Liver (tissue), 3 donors: ENCODE results near the gene KIR3DL2.

Source experiments
- EGR1 ChIP-seq, 2 donors: IDR thresholded peaks; 2 replicates each; pipeline ENCODE4 v1.6.1; 2016 to 2018; ENCODE audit warnings: antibody characterized with exemption in 2 of 2, low read depth in 2 of 2
- FOXA1 ChIP-seq: IDR thresholded peaks from 2 replicates; pipeline ENCODE4 v1.6.1; 2016; ENCODE audit warnings: antibody characterized with exemption
- HNF4G ChIP-seq: IDR thresholded peaks from 2 replicates; pipeline ENCODE4 v1.6.1; 2016; ENCODE audit warnings: antibody characterized with exemption
- JUND ChIP-seq, 2 donors: IDR thresholded peaks; 2 replicates each; pipeline ENCODE4 v1.6.1; 2016; ENCODE audit warnings: antibody characterized with exemption in 2 of 2
- RAD21 ChIP-seq, 2 donors: IDR thresholded peaks; 2 replicates each; pipeline ENCODE4 v1.6.1; 2016; ENCODE audit warnings: antibody characterized with exemption in 2 of 2, mild to moderate bottlenecking in 2 of 2
- SP1 ChIP-seq: IDR thresholded peaks from 2 replicates; pipeline ENCODE4 v1.6.1; 2018; ENCODE audit warnings: antibody characterized with exemption, mild to moderate bottlenecking
- TAF1 ChIP-seq: conservative IDR thresholded peaks from 2 replicates; pipeline ENCODE4 v1.6.1; 2016; ENCODE audit warnings: antibody characterized with exemption, mild to moderate bottlenecking
- YY1 ChIP-seq: IDR thresholded peaks from 2 replicates; pipeline ENCODE4 v1.6.1; 2016; ENCODE audit warnings: antibody characterized with exemption, mild to moderate bottlenecking
- TF ChIP-seq, protein P1 (sequence below): fragments of 150-350 bp; IDR thresholded peaks from 2 replicates; pipeline ENCODE4 v1.5.1; 2017; ENCODE audit warnings: improper control_type of control experiment, low read depth, low read length; ENCODE audit not compliant: missing input control
- TF ChIP-seq, protein P2 (sequence below): IDR thresholded peaks from 2 replicates; pipeline ENCODE4 v1.6.1; 2016; ENCODE audit warnings: antibody characterized with exemption
- TF ChIP-seq, protein P3 (sequence below): IDR thresholded peaks from 2 replicates; pipeline ENCODE4 v1.6.1; 2016; ENCODE audit warnings: antibody characterized with exemption
- TF ChIP-seq, protein P4 (sequence below): IDR thresholded peaks from 2 replicates; pipeline ENCODE4 v1.6.1; 2016; ENCODE audit warnings: antibody characterized with exemption, mild to moderate bottlenecking
- TF ChIP-seq, protein P5 (sequence below): IDR thresholded peaks from 2 replicates; pipeline ENCODE4 v1.6.1; 2016; ENCODE audit warnings: antibody characterized with exemption
- donor health status: healthy.
- donor health status: healthy.

DNA sequence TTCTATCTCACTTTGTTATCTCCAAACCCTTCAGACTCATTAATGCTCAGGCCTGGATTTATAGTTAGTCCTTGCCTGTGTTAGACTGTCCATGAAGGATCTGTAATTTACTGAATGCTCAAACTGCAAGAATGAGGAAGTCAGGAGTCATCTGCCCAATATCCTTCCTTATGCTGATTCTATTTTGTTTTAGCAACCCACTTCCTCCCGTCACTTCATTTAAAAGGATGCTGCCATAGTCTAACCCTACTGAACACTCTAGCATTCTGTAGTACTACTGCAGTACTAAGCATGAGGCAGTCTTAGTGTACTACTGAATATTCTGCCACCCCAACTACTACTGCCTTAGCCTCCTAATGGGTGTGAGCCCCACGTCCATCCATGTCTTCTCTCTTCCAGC, 25.3 kb downstream of the KIR3DL2 start:
- TF ChIP-seq, protein P1, sequence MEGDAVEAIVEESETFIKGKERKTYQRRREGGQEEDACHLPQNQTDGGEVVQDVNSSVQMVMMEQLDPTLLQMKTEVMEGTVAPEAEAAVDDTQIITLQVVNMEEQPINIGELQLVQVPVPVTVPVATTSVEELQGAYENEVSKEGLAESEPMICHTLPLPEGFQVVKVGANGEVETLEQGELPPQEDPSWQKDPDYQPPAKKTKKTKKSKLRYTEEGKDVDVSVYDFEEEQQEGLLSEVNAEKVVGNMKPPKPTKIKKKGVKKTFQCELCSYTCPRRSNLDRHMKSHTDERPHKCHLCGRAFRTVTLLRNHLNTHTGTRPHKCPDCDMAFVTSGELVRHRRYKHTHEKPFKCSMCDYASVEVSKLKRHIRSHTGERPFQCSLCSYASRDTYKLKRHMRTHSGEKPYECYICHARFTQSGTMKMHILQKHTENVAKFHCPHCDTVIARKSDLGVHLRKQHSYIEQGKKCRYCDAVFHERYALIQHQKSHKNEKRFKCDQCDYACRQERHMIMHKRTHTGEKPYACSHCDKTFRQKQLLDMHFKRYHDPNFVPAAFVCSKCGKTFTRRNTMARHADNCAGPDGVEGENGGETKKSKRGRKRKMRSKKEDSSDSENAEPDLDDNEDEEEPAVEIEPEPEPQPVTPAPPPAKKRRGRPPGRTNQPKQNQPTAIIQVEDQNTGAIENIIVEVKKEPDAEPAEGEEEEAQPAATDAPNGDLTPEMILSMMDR: no peak
- TF ChIP-seq JUND (IDR thresholded peaks at IDR 0.05) (no peak), YY1 (no peak), EGR1 (IDR thresholded peaks at IDR 0.05; ENCODE audit: low read depth in 2 of 2) (no peak), FOXA1 (no peak), TAF1 (no peak), RAD21 (IDR thresholded peaks at IDR 0.05) (no peak), HNF4G (no peak), SP1 (no peak)
- TF ChIP-seq, protein P2, sequence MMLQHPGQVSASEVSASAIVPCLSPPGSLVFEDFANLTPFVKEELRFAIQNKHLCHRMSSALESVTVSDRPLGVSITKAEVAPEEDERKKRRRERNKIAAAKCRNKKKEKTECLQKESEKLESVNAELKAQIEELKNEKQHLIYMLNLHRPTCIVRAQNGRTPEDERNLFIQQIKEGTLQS: no peak
- TF ChIP-seq, protein P3, sequence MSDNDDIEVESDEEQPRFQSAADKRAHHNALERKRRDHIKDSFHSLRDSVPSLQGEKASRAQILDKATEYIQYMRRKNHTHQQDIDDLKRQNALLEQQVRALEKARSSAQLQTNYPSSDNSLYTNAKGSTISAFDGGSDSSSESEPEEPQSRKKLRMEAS: peak; percentile 21
- TF ChIP-seq, protein P4, sequence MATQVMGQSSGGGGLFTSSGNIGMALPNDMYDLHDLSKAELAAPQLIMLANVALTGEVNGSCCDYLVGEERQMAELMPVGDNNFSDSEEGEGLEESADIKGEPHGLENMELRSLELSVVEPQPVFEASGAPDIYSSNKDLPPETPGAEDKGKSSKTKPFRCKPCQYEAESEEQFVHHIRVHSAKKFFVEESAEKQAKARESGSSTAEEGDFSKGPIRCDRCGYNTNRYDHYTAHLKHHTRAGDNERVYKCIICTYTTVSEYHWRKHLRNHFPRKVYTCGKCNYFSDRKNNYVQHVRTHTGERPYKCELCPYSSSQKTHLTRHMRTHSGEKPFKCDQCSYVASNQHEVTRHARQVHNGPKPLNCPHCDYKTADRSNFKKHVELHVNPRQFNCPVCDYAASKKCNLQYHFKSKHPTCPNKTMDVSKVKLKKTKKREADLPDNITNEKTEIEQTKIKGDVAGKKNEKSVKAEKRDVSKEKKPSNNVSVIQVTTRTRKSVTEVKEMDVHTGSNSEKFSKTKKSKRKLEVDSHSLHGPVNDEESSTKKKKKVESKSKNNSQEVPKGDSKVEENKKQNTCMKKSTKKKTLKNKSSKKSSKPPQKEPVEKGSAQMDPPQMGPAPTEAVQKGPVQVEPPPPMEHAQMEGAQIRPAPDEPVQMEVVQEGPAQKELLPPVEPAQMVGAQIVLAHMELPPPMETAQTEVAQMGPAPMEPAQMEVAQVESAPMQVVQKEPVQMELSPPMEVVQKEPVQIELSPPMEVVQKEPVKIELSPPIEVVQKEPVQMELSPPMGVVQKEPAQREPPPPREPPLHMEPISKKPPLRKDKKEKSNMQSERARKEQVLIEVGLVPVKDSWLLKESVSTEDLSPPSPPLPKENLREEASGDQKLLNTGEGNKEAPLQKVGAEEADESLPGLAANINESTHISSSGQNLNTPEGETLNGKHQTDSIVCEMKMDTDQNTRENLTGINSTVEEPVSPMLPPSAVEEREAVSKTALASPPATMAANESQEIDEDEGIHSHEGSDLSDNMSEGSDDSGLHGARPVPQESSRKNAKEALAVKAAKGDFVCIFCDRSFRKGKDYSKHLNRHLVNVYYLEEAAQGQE: no peak
- TF ChIP-seq, protein P5, sequence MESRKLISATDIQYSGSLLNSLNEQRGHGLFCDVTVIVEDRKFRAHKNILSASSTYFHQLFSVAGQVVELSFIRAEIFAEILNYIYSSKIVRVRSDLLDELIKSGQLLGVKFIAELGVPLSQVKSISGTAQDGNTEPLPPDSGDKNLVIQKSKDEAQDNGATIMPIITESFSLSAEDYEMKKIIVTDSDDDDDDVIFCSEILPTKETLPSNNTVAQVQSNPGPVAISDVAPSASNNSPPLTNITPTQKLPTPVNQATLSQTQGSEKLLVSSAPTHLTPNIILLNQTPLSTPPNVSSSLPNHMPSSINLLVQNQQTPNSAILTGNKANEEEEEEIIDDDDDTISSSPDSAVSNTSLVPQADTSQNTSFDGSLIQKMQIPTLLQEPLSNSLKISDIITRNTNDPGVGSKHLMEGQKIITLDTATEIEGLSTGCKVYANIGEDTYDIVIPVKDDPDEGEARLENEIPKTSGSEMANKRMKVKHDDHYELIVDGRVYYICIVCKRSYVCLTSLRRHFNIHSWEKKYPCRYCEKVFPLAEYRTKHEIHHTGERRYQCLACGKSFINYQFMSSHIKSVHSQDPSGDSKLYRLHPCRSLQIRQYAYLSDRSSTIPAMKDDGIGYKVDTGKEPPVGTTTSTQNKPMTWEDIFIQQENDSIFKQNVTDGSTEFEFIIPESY: no peak
